Stomach (tissue), 9 donors: Measurements from ENCODE around the gene EID2. TPM values are rescaled to one million over a fixed set of nuclear protein-coding genes. Genes with fewer than 3 reads are reported as not detected.

Source experiments
- DNase-seq, 2 donors: peaks; one replicate each; pipeline versions ENCODE4 v3.0.0 to v3.0.0-alpha.2; 2013 to 2019
- H3K27ac ChIP-seq, 5 donors: fragments of 200-600 bp in 4 of 5; sonication (generic) in 4 of 5; one replicate each; pipeline ENCODE4 v1.5.1; 2013 to 2019; ENCODE audit warnings: mild to moderate bottlenecking in 1 of 5, moderate library complexity in 1 of 5
- H3K27me3 ChIP-seq, 3 donors: fragments of 200-600 bp; sonication (generic); one replicate each; pipeline ENCODE4 v1.5.1; 2017 to 2019; ENCODE audit warnings: mixed run types in 1 of 3
- H3K36me3 ChIP-seq, 4 donors: fragments of 200-600 bp; sonication (generic); 1 replicate in 3 of 4; 2 replicates in 1 of 4; pipeline ENCODE4 v1.5.1; 2016 to 2019
- H3K4me1 ChIP-seq, 4 donors: fragments of 200-600 bp; sonication (generic); one replicate each; pipeline ENCODE4 v1.5.1; 2016 to 2019
- H3K4me3 ChIP-seq, 4 donors: fragments of 200-600 bp; sonication (generic) in 3 of 4; one replicate each; pipeline ENCODE4 v1.5.1; 2016 to 2019; ENCODE audit warnings: mild to moderate bottlenecking in 1 of 4
- H3K9me3 ChIP-seq, 4 donors: fragments of 200-600 bp; sonication (generic); one replicate each; pipeline ENCODE4 v1.5.1; 2016 to 2019
- EP300 ChIP-seq: sonication (generic); formaldehyde crosslinking; IDR thresholded peaks from one replicate; pipeline ENCODE4 v1.6.1; 2017; ENCODE audit warnings: antibody characterized with exemption
- POLR2A ChIP-seq, 4 donors: fragments of 450-650 bp; IDR thresholded peaks; one replicate each; pipeline ENCODE4 v1.6.1; 2016; ENCODE audit warnings: antibody characterized with exemption in 4 of 4, control low read depth in 2 of 4, mild to moderate bottlenecking in 1 of 4, moderate library complexity in 1 of 4
- POLR2AphosphoS5 ChIP-seq, 3 donors: sonication (generic); formaldehyde crosslinking; IDR thresholded peaks; one replicate each; pipeline ENCODE4 v1.6.1; 2016; ENCODE audit warnings: antibody characterized with exemption in 3 of 3
- WGBS, 5 donors: extraction: QIAGEN DNeasy Blood & Tissue Kit in 3 of 5; methylation state at CpG; one replicate each; pipeline versions ENCODE4 v1.1.5 to v1.1.7; 2013 to 2018; 5-methylcytosine and 5-hydroxymethylcytosine counted together
- intact Hi-C: fragments of 100-400 bp; cut with DNase I; formaldehyde crosslinking; loops from one replicate; pipeline ENCODE4 v1.15.1; 2023; ENCODE audit warnings: low total_unique reads
- polyA plus RNA-seq, 3 donors: library from polyadenylated mRNA; stranded (reverse); fragments of 200-250 nt; gene quantifications; one replicate each; pipeline ENCODE4 v1.2.3, GENCODE V29; 2013
- total RNA-seq, 5 donors: library from RNA; depleted of rRNA; stranded (reverse); fragments of >200 nt; gene quantifications; one replicate each; pipeline versions ENCODE4 v1.1.0 to v1.2.3, GENCODE V29; 2014 to 2016
- TF ChIP-seq, protein P1 (sequence below), 7 experiments: fragments of 450-650 bp in 4 of 7; fragments of 200-600 bp in 3 of 7; sonication (generic) in 3 of 7; IDR thresholded peaks; one replicate each; pipeline ENCODE4 v1.5.1; 2016 to 2019; ENCODE audit warnings: antibody characterized with exemption in 7 of 7, control low read depth in 2 of 7, mild to moderate bottlenecking in 1 of 7
- donor health status: healthy with polysubstance abuse.
- donor health status: Bipolar disorder and iron deficiency.
- donor health status: healthy.

EID2 gene
- total and polyA plus RNA-seq, 8 donors, result 4.3 to 56.5 (median 8.7) TPM; not detected in 1

DNA sequence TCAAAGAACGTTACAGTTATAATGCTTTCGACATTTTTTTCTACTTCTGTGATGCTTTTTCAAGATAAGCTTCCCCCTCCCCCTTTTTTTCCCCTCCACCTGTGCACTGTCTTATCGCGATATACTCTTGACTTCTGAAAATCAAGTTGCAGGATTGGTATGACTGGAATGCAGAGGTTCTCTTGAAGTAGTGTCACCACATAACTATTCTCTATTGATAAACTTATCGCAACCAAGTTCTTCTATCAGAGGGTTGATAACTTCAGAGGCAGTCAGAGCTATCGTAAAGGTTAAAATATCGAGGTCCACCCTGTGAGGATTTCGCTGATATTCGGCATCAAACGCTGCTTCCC is 820 bp downstream of the EID2 start:
- 1 to 3% (median 2%) methylated on average over 10 of the region's 10 CpGs for WGBS, 5 donors
- Histone ChIP-seq H3K27ac (peak overlapping the region; percentile 88 to 100 (median 97)), H3K9me3 (no peaks in the 10 kb centered on the region), H3K4me3 (peak overlapping the region; percentile 69 to 90 (median 77)), H3K36me3 (no peaks in the 10 kb centered on the region), H3K4me1 (peaks cover 10 to 29% (median 20%) of the 10 kb centered on the region in 4 donors), H3K27me3 (no peaks in the 10 kb centered on the region)
- intact Hi-C loops, result loop anchor here (10.0 kb wide), 1 partner anchor 64 kb away; no protein-coding TSS in a partner anchor
- TF ChIP-seq EP300 (no peak), POLR2AphosphoS5 (IDR thresholded peaks at IDR 0.05) (no peak), POLR2A (IDR thresholded peaks at IDR 0.05) (no peak)
- TF ChIP-seq, protein P1, sequence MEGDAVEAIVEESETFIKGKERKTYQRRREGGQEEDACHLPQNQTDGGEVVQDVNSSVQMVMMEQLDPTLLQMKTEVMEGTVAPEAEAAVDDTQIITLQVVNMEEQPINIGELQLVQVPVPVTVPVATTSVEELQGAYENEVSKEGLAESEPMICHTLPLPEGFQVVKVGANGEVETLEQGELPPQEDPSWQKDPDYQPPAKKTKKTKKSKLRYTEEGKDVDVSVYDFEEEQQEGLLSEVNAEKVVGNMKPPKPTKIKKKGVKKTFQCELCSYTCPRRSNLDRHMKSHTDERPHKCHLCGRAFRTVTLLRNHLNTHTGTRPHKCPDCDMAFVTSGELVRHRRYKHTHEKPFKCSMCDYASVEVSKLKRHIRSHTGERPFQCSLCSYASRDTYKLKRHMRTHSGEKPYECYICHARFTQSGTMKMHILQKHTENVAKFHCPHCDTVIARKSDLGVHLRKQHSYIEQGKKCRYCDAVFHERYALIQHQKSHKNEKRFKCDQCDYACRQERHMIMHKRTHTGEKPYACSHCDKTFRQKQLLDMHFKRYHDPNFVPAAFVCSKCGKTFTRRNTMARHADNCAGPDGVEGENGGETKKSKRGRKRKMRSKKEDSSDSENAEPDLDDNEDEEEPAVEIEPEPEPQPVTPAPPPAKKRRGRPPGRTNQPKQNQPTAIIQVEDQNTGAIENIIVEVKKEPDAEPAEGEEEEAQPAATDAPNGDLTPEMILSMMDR (IDR thresholded peaks at IDR 0.05), result no peak
- DNase-seq, result no peak

DNA sequence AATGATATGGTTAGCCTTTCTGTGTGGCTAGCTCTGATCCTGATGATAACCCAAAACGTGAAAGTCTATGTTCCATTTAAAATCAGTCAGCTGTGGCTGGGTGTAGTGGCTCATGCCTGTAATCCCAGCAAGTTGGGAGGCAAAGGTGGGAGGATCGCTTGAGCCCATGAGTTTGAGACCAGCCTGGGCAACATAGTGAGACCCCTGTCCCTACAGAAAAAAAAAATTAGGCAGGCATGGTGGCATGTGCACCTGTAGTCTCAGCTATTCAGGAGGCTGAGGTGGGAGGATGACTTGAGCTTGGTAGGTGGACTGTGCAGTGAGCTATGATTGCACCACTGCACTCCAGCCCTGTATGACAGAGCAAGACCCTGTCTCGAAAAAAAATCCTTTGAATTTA is 6.2 kb downstream of the EID2 start:
- no peak overlapping the region for H3K4me3 ChIP-seq
- no peaks in the 10 kb centered on the region for H3K27me3 ChIP-seq
- TF ChIP-seq POLR2A (IDR thresholded peaks at IDR 0.05) (no peak), EP300 (no peak), POLR2AphosphoS5 (IDR thresholded peaks at IDR 0.05) (no peak)
- TF ChIP-seq, protein P1 (IDR thresholded peaks at IDR 0.05), result no peak
- DNase-seq, result no peak
- no peaks in the 10 kb centered on the region for H3K36me3 ChIP-seq
- H3K27ac ChIP-seq, result no peak overlapping the region
- peaks cover 5 to 50% (median 30%) of the 10 kb centered on the region in 4 donors for H3K4me1 ChIP-seq
- intact Hi-C loops, result loop anchor here (10.0 kb wide), 1 partner anchor 59 kb away; no protein-coding TSS in a partner anchor
- 54 to 71% (median 63%) methylated on average over 3 of the region's 3 CpGs for WGBS, 5 donors
- no peaks in the 10 kb centered on the region for H3K9me3 ChIP-seq

DNA sequence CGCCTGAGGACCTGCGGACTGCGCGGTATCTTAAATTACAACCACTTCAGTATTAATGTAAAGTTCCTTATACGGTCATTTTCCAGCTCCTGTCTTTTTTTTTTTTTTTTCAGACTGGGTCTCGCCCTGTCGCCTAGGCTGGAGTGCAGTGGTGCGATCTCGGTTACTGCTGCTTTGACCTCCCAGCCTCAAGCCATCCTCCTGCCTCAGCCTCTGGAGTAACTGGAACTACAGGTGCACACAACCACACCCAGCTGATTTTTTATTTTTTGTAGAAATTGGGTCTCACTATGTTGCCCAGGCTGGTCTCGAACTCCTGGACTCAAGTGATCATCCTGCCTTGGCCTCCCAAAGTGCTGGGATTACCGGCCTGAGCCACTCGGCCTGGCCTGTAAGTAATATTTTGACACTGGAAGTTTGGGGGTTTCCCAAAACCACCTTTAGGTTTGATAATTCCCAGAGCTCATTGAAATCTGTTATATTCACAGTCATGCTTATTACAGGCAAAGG is 6.9 kb downstream of the EID2 start:
- Histone ChIP-seq H3K4me3 (peak overlapping the region; percentile 70 to 97 (median 80)), H3K27me3 (no peaks in the 10 kb centered on the region), H3K36me3 (no peaks in the 10 kb centered on the region), H3K9me3 (no peaks in the 10 kb centered on the region), H3K4me1 (peaks cover 0 to 43% (median 22%) of the 10 kb centered on the region in 4 donors), H3K27ac (peak overlapping the region in 2 of 5 donors; percentile 84 to 92)
- TF ChIP-seq POLR2AphosphoS5 (IDR thresholded peaks at IDR 0.05), result no peak
- TF ChIP-seq POLR2A (IDR thresholded peaks at IDR 0.05), result no peak
- TF ChIP-seq EP300, result no peak
- TF ChIP-seq, protein P1 (IDR thresholded peaks at IDR 0.05), result peak in 1 of 7 experiments; percentile 0
- intact Hi-C loops, result loop anchor here (10.0 kb wide), 1 partner anchor 58 kb away; no protein-coding TSS in a partner anchor
- no peak for DNase-seq
- 17 to 24% (median 23%) methylated on average over 12 of the region's 12 CpGs for WGBS, 5 donors

DNA sequence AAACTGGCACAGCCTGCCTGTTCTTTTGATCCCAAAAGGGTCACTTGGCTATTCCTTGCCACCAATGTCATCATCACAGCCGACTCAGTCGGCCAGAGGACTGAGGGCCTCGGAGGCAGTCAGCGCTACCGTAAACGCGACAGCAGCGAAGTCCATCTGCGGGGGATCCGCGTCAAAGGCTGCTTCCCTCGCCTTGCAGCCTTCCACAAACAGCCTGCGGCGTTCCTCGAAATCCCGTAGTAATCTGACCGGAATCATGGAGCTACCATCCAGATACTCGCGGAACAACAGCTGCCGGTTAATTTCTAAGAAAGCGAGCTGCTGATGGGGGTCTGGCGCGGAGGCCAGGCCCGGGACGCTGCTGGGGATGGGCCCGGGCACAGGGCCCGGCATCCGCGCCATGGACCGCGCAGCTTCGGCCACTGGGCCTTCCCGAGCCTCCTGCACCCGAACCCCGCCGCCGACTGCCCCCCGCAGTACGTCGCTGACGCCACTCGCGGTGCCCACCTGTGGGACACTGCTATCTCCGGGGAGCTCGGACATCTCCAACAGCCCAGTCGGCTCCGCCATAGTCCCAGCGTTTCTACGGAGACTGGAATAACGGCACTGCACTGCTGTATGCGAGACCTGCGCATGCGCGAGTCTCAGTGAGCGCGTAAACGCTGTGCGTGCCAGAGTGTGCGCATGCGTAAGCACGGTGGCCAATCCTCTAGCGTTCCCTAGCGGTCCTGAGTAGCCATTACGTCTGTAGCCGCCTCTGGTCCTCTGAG is 7.5 kb downstream of the EID2 start, which contains the start of gene EID2B:
Gene EID2B (minus strand): TSS at position 620 of the 770 bp plus-strand sequence. CDS start 50 bp downstream, at position 570.
- TF ChIP-seq EP300 (no peak), POLR2AphosphoS5 (IDR thresholded peaks at IDR 0.05) (peak; percentile 69 to 95 (median 93)), POLR2A (IDR thresholded peaks at IDR 0.05) (peak in 1 of 4 donors; percentile 18)
- TF ChIP-seq, protein P1 (IDR thresholded peaks at IDR 0.05), result peak in 5 of 7 experiments; percentile 89 to 100 (median 98)
- H3K9me3 ChIP-seq, result no peaks in the 10 kb centered on the region
- DNase-seq, result peak; percentile 97 to 99
- peak within 1 kb of the TSS; percentile 76 to 92 (median 83) for H3K27ac ChIP-seq
- H3K4me1 ChIP-seq, result peaks cover 0 to 36% (median 19%) of the 10 kb centered on the region in 4 donors
- H3K27me3 ChIP-seq, result no peaks in the 10 kb centered on the region
- peak within 1 kb of the TSS; percentile 70 to 97 (median 80) for H3K4me3 ChIP-seq
- intact Hi-C loops, result loop anchor here (10.0 kb wide), 1 partner anchor 58 kb away; no protein-coding TSS in a partner anchor
- WGBS, 5 donors, result 0 to 1% (median 0%) methylated on average over 29 to 65 of the region's 65 CpGs
- H3K36me3 ChIP-seq, result peaks cover 0 to 5% (median 2%) of the 10 kb centered on the region in 4 donors
